ENCODE data around the gene CHST11.

- no peak for TF ChIP-seq CTCF (tag by site-specific recombination; IDR thresholded peaks at IDR 0.05)
- no peak for TF ChIP-seq TSHZ1 (tag by site-specific recombination; IDR thresholded peaks at IDR 0.05; ENCODE audit: borderline replicate concordance)
- no peak for TF ChIP-seq ZNF311 (tag by site-specific recombination; IDR thresholded peaks at IDR 0.05; ENCODE audit: borderline replicate concordance)
- no peak for TF ChIP-seq SP2 (tag by site-specific recombination; IDR thresholded peaks at IDR 0.05)
- no peak for TF ChIP-seq ZBTB7A (tag by site-specific recombination; IDR thresholded peaks at IDR 0.05; ENCODE audit: low read depth)
- no peak for TF ChIP-seq ZNF704 (tag by site-specific recombination; IDR thresholded peaks at IDR 0.05)
- TF ChIP-seq ZNF138 (tag by site-specific recombination; IDR thresholded peaks at IDR 0.05; ENCODE audit: borderline replicate concordance), result no peak
- TF ChIP-seq ZNF398 (tag by site-specific recombination; IDR thresholded peaks at IDR 0.05), result 0 out of 2 replicates have a peak, but pooled peaks have one; percentile 14
- TF ChIP-seq ZNF530 (tag by site-specific recombination; IDR thresholded peaks at IDR 0.05; ENCODE audit: low read depth), result no peak
- TF ChIP-seq ZBTB49 (tag by site-specific recombination; IDR thresholded peaks at IDR 0.05; ENCODE audit: low read depth), result no peak
- no peak for TF ChIP-seq YY1 (tag by site-specific recombination; IDR thresholded peaks at IDR 0.05)
- TF ChIP-seq ZNF23 (tag by site-specific recombination; IDR thresholded peaks at IDR 0.05; ENCODE audit: borderline replicate concordance), result no peak
- no peak for TF ChIP-seq WT1 (tag by site-specific recombination; IDR thresholded peaks at IDR 0.05)
- TF ChIP-seq ZBTB21 (tag by site-specific recombination; IDR thresholded peaks at IDR 0.05), result no peak
Measured at GRCh38 chr12:104505095-104505818, 48.5 kb downstream of the CHST11 start.

All from HEK293 (cell line).